Measurements from ENCODE around the gene SOX18.

GRCh38 chr20:64025101-64025825 lies 24.2 kb downstream of the SOX18 start:
- no peak for TF ChIP-seq POLR2AphosphoS5 (IDR thresholded peaks at IDR 0.05; ENCODE audit: low read depth, low read length)
- TF ChIP-seq SP1 (IDR thresholded peaks at IDR 0.05): no peak
- no peak for TF ChIP-seq SP1 (CRISPR knock-in tag; IDR thresholded peaks at IDR 0.05)
- no peak for TF ChIP-seq MYC (CRISPR knock-in tag; IDR thresholded peaks at IDR 0.05; ENCODE audit: borderline replicate concordance)
- no peak; the same call in 1 of the 2 replicates for TF ChIP-seq CTCF (CRISPR knock-in tag; IDR thresholded peaks at IDR 0.05)
- no peak for TF ChIP-seq ELK4 (CRISPR knock-in tag; IDR thresholded peaks at IDR 0.05; ENCODE audit: borderline replicate concordance)
- no peak for TF ChIP-seq NFYB (CRISPR knock-in tag; IDR thresholded peaks at IDR 0.05)

All from HepG2 (cell line).